Hematopoietic multipotent progenitor cell treated with erythropoietin and hydrocortisone succinate and interleukin-3 and kit ligand, for 8 days (in vitro differentiated cells): ENCODE measurements around the gene HAUS7.

ENCODE experiments used
- DNase-seq: peaks from one replicate; pipeline ENCODE4 v3.0.0-alpha.2; 2015

Gene HAUS7

GRCh38 chrX:153433161-153433680 is 37.2 kb downstream of the HAUS7 start:
- DNase-seq, result no peak

GRCh38 chrX:153430796-153431195 is 39.6 kb downstream of the HAUS7 start:
- no peak for DNase-seq

- no peak for DNase-seq
Observed at GRCh38 chrX:153426204-153426603, 44.2 kb downstream of the HAUS7 start.

- DNase-seq, result no peak
Observed at GRCh38 chrX:153423652-153424051, 46.7 kb downstream of the HAUS7 start.

- no peak for DNase-seq
Observed at GRCh38 chrX:153421856-153422255, 48.5 kb downstream of the HAUS7 start.

- no peak for DNase-seq
Observed at GRCh38 chrX:153420851-153421599, 49.4 kb downstream of the HAUS7 start.

- DNase-seq, result no peak
Observed at GRCh38 chrX:153417637-153418036, 52.7 kb downstream of the HAUS7 start.

- no peak for DNase-seq
Observed at GRCh38 chrX:153416781-153417450, 53.5 kb downstream of the HAUS7 start.

GRCh38 chrX:153414856-153415510 is 55.4 kb downstream of the HAUS7 start:
- DNase-seq, result no peak

GRCh38 chrX:153413731-153414130 is 56.6 kb downstream of the HAUS7 start:
- no peak for DNase-seq

GRCh38 chrX:153412746-153413720 is 57.3 kb downstream of the HAUS7 start:
- DNase-seq, result no peak

GRCh38 chrX:153411988-153412574 is 58.3 kb downstream of the HAUS7 start:
- DNase-seq, result no peak

- DNase-seq, result peak; percentile 1
Observed at GRCh38 chrX:153411255-153411987, 59.0 kb downstream of the HAUS7 start, which contains the start of gene ZFP92. Gene ZFP92, plus strand, starts transcription at chrX:153411472. Its CDS starts 6,851 bp downstream, at chrX:153418323.

GRCh38 chrX:153410888-153411254 is 59.5 kb downstream of the HAUS7 start:
- DNase-seq, result no peak

GRCh38 chrX:153410373-153410772 is 60.0 kb downstream of the HAUS7 start:
- DNase-seq, result no peak

GRCh38 chrX:153409414-153410101 is 60.8 kb downstream of the HAUS7 start:
- DNase-seq, result no peak

- DNase-seq, result no peak
Observed at GRCh38 chrX:153408871-153409351, 61.5 kb downstream of the HAUS7 start.

GRCh38 chrX:153408221-153408721 is 62.1 kb downstream of the HAUS7 start:
- no peak for DNase-seq

- no peak for DNase-seq
Observed at GRCh38 chrX:153407736-153408135, 62.6 kb downstream of the HAUS7 start.

GRCh38 chrX:153406903-153407302 is 63.5 kb downstream of the HAUS7 start:
- no peak for DNase-seq
